DMS153 treated with DMSO at 0.1 percent for 48 hours (cell line): ENCODE data around the gene PPID.
A peak's percentile ranks its signal among the peaks of the same experiment; 100 is the strongest.
"Not testable (repeated sequence)": the region's sequence is repeated elsewhere in the genome, so short reads cannot be mapped to it uniquely, and the experiment has no call there.

Experiments used
- DNase-seq: peaks from one replicate; lab custom pipeline; 2025; ENCODE audit not compliant: unreplicated experiment; lab: John Stamatoyannopoulos, UW

Gene PPID

GRCh38 chr4:158738866-158739265 is 15.7 kb upstream of the PPID start:
- no peak for DNase-seq

- DNase-seq: peak; percentile 23
These were observed 6.7 kb upstream of the PPID start for GRCh38 chr4:158729716-158730559.

- DNase-seq: no peak
These were observed 5.0 kb upstream of the PPID start for GRCh38 chr4:158728236-158728635.

GRCh38 chr4:158726633-158727032 is 3.4 kb upstream of the PPID start:
- DNase-seq: no peak

- no peak for DNase-seq
These were observed 1.4 kb upstream of the PPID start for GRCh38 chr4:158724637-158725036.

- no peak for DNase-seq
These were observed 792 bp downstream of the PPID start for GRCh38 chr4:158722291-158722916.

GRCh38 chr4:158721680-158722079 is 1.5 kb downstream of the PPID start:
- no peak for DNase-seq

- DNase-seq: no peak
These were observed 7.4 kb downstream of the PPID start for GRCh38 chr4:158715802-158716201.

GRCh38 chr4:158714937-158715336 is 8.3 kb downstream of the PPID start:
- no peak for DNase-seq

- not testable (repeated sequence) for DNase-seq
These were observed 10.6 kb downstream of the PPID start for GRCh38 chr4:158712622-158713021.

- DNase-seq: no peak
These were observed 12.4 kb downstream of the PPID start for GRCh38 chr4:158710814-158711213.

- DNase-seq: no peak
These were observed 18.9 kb downstream of the PPID start for GRCh38 chr4:158704274-158704673.

GRCh38 chr4:158688813-158689212 is 34.4 kb downstream of the PPID start:
- no peak for DNase-seq

GRCh38 chr4:158682066-158682465 is 41.1 kb downstream of the PPID start:
- no peak for DNase-seq

- DNase-seq: no peak
These were observed 41.6 kb downstream of the PPID start for GRCh38 chr4:158681629-158682028.

GRCh38 chr4:158678767-158679166 is 44.4 kb downstream of the PPID start:
- DNase-seq: no peak

- no peak for DNase-seq
These were observed 47.1 kb downstream of the PPID start for GRCh38 chr4:158676076-158676475.

GRCh38 chr4:158673633-158674032 is 49.6 kb downstream of the PPID start:
- DNase-seq: no peak

- DNase-seq: peak; percentile 98
These were observed 51.0 kb downstream of the PPID start, which contains the start of gene ETFDH for GRCh38 chr4:158671915-158672806. ETFDH (plus strand) TSS chr4:158672296; CDS start chr4:158672457, 161 bp downstream.

GRCh38 chr4:158671665-158671914 is 51.6 kb downstream of the PPID start, which contains the start of gene C4orf46:
C4orf46 (minus strand) TSS chr4:158671887; CDS start chr4:158671801, 86 bp downstream.
- no peak for DNase-seq

GRCh38 chr4:158670975-158671664 is 52.1 kb downstream of the PPID start:
- DNase-seq: peak; percentile 61
